SK-N-DZ (cell line): ENCODE data around the gene RGS6.
"Not testable (repeated sequence)": the region's sequence is repeated elsewhere in the genome, so short reads cannot be mapped to it uniquely, and the experiment has no call there.

ENCODE experiments used
- DNase-seq: peaks from one replicate; pipeline ENCODE4 v3.0.0-alpha.2; 2015; ENCODE audit warnings: low spot score

Gene RGS6

DNA sequence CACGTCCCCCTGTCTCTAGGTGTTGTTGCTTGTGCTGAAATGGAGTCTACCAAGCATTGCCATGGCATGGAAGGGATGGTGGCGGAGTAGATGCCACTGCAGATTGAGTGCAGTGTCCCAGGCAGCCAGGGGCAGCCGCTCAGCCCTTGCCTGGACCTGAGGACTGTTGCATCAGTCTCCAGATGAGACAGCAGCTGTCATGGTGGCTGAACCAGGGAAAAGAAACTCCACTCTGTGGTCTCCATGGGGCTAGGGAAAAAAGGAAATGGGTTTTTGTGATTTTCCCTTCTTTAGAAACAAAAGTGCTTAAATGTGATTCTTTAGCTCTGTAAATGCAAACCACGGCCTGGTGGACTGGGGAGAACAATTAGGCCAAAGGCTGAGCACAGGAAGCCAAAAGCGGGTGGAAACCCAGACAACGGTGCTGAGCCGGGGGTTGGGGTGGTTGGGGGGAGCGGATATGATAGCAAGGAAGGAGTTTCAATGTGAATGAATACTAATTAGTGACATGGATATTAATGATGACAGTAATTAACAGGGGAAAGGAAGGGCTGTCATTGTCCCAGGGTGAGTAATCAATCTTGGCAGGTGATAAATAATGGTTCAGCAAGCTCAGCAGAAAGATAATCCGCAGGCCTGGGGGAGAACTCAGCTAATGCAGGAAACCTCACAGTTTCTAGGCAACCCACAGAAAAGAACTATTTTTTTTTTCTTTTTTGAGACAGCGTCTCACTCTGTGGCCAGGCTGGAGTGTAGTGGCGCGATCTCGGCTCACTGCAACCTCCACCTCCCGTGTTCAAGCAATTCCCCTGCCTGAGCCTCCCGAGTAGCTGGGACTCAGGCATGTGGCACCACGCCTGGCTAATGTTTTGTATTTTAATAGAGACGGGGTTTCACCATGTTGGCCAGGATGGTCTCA lies 519.1 kb downstream of the RGS6 start:
- DNase-seq, result no peak

DNA sequence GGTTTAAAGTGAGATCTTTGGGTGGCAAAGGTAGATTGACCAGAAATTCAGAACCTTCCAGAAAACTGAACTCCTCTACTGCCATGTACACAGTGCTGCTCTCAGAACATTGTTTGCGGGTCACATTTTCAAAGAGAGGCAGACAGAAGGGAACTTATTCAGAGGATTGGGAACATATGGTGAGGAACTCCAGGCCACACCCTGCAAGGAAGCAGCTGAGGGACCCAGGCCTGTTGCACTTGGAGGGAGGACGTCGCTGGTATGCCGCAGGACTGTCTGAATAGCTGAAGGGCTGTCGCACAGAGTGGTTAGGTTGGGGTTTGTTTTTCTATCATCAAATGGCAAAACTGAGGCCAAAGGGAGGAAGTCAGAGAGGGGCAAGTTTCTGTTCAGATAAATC lies 520.5 kb downstream of the RGS6 start:
- DNase-seq, result no peak

DNA sequence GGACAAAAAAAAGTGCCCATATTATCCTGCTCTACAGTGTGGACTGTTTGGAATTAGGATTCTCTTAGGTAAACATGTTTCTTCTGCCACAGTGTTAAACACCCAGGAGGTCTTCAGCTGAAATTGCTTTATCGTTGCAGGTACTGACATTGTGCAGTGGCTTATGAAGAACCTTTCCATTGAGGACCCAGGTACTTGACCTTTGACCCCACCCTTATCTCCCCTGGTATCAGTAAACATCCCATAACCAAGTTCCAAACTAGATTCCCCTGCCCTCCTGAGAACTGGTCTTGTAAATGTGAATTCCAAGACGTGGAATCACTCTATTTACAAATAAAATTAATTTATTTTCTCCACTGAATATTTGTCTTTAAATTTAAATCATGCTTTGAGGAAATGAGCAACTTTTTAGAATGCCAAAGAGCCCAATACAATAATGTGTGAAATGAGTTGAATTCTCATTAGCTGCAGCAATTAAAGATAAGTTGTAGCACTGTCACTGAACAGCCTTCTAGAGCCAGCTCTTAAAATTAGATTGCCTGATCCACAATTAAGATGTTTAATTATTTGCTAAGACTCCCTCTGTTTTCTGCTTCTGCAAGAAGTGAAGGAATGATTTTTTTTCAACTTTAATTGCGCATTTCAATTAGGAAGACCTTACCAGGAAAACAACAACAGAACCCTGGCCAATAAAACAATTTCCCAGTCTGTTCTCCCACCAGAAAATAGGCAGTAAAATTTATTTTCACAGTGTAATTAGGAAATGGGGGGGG lies 522.3 kb downstream of the RGS6 start:
- no peak for DNase-seq

GRCh38 chr14:72457641-72458040 lies 525.4 kb downstream of the RGS6 start:
- DNase-seq, result no peak

DNA sequence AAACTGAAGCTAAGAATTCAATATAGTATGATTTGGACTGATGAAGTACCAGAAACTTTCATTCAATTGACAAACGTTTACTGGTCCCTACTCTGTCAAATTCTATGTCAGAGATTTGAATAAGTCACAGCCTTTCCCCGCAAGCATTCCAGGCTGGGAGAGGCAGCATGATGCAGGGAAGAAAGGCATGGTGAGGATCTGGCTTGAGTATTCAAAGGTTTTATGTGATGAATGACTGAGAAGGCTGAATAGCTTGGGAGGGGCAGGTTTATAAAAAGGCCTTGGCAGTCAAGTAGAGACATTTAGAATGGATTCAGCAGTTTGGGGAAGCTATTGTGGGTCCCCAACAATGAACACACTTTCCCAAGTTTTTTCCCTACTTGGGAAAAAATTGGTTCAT lies 529.8 kb downstream of the RGS6 start:
- DNase-seq, result no peak

- DNase-seq, result no peak
Observed at GRCh38 chr14:72463291-72463866, 531.1 kb downstream of the RGS6 start.

- no peak for DNase-seq
Observed at GRCh38 chr14:72464226-72464625, 532.0 kb downstream of the RGS6 start.

DNA sequence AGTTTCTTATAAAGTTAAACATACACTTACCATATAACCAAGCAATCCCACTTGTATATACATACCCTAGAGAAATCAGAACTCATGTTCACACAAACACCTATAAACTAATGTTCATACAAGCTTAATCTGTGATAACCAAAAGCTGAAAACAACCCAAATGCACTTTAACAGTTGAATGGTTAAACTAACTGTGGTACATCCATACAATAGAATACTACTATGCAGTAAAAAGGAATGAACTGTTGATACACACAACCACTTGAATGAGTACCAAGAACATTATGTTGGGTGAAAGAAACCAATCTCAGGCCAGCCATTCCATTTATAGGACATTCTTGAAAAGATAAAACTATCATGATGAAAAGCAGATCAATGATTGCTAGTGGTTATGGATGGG lies 534.1 kb downstream of the RGS6 start:
- DNase-seq, result no peak

- DNase-seq, result no peak
Observed at GRCh38 chr14:72471346-72471745, 539.1 kb downstream of the RGS6 start.

DNA sequence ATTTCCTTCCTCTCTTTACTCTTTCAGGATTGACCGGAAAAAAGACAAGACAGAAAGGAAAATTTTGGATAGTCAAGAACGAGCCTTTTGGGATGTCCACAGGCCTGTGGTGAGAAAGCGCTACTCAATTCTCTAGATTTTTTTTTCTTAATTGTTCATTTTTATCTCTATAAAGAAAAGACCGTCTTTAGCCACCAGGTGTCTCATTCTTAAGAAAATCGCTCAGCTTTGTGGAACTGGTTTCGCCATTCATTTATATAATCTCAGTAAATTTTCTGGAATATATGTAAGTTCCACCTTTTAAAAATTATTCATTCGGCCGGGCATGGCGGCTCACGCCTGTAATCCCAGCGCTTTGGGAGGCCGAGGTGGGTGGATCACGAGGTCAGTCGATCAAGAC lies 540.6 kb downstream of the RGS6 start:
- DNase-seq, result no peak

DNA sequence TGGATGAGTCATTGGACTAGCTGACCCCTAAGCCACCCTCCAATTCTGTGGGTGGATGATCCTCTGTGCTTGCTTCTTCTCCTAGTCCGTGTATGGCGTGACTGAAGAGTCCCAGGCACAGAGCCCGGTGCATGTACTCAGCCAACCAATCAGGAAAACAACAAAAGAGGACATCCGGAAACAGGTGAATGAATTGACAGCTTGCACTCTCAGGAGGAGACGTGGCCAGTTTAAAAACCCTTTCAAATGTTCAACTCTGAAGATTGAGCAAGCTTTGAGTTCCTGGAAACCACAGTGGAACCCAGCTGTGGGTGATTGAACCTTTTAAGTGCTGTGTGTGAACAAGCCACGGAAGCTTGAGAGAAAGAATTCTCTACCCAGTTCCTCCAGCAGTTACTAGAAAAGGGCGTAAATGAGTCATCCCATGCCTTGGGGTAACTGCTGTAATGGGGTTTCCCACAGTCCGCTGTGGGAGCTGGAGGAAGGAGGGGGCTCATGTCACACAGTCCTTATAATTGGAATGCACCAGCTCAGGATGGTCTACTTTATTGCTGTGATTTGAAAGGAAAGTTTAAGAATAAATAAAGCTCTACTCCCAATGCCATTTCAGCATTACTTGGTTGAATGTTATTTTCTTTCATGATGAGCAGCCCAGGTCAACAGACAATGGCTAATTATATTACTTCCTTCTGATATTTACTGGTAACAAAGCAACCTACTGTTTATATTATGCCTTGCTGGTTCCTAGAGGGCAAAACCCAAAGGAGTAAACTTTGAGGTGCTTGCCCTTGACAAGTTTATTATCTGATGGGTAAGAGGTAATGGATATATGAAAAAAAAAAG lies 544.6 kb downstream of the RGS6 start:
- DNase-seq, result no peak

DNA sequence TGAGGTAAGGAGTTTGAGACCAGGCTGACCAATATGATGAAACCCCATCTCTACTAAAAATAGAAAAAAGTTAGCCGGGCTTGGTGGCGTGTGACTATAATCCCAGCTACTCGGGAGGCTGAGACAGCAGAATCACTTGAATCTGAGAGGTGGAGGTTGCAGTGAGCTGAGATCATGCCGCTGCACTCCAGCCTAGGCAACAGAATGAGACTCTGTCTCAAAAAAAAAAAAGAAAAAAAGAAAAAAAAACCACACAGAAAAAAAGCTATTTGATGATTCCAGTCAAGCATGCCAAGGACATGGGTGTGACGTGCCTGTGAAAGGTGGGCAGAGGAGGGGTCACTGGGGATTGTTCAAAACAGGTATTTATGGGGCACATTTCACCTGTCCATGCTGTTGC lies 545.3 kb downstream of the RGS6 start:
- not testable (repeated sequence) for DNase-seq

GRCh38 chr14:72478471-72478893 lies 546.3 kb downstream of the RGS6 start:
- DNase-seq, result no peak

DNA sequence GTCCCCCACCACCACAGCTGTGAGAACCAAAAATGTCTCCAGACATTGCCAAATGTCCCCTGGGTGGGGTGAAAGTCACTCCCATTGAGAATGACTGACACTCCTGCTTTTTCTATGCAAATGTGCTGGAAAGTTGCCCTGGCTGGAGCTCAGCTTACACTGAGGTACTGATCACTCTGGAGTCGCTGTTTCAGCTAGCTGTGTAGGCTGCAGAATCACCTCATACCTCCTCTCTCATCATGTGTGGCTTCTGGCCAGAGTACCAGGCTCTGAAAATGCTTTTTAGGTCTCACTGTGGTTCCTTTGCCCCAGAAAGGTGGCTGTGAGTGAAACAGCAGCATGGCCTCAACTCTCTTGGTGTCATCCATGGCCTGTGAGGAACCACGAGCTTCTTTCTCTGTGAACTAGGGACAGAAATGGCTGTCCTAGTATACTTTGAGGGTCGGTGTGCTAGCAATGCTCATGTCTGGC lies 547.3 kb downstream of the RGS6 start:
- DNase-seq, result no peak

- no peak for DNase-seq
Observed at GRCh38 chr14:72480464-72481243, 548.4 kb downstream of the RGS6 start.

DNA sequence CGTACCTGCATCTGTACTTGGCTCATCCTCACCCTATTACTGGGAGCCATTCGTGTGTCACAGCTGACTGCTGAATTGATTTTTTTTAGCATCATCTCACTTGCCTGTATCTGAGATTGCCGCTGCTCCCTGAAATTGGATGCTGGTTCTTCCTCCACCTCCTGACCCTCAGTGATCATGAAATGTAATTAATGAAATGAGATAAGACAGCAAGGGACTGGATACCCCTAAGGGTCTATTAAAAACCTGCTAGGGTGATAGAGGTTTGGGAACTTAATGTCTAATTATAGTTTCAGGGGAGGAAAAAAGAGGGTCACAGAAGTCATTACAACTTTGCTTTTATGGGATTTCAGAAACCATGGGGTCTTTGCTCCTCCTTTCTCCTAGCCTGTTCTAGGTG lies 551.1 kb downstream of the RGS6 start:
- DNase-seq, result no peak

- DNase-seq, result no peak
Observed at GRCh38 chr14:72485695-72486094, 553.5 kb downstream of the RGS6 start.

DNA sequence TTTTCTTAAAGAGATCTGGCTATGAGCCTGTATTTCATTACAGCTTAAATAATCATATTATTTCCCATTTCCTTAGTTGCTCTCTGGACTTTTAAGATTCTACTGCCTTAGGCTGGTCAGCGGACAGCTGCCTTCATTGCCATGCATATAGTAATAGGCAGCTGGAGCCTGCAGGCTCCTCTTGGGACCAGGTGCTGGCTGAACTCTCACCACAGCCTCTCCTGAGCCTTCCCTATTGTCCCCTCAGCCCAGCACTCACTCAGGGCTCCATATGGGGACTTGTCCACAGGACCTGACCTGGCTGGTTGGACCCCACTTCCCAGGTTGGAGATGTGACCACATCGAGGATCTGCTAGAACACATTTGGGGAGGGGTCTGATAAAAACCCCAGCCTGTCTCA lies 556.3 kb downstream of the RGS6 start:
- no peak for DNase-seq

- no peak for DNase-seq
Observed at GRCh38 chr14:72492196-72492595, 560.0 kb downstream of the RGS6 start.

DNA sequence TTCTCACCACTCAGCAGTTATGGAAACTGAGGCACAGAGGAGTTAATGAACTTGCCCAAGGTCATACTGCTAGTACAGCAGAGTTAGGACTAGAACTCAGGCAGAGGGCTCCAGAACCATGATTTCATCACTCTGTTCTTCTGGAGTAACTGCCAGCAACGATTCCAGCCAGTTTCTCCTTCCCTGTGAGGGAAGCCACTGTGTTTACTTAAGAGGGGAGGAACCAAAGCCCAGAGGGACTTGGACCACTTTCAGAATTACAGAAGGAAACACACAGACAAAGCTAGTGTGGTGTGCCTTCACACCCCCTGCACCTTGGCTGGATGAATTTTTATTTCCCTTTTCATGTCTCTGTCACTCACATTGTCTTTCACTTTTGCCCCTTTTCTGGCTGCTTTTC lies 563.4 kb downstream of the RGS6 start:
- no peak for DNase-seq

- no peak for DNase-seq
Observed at GRCh38 chr14:72498646-72499045, 566.4 kb downstream of the RGS6 start.
